ENCODE data around the gene EIF2AK3. TPM values are rescaled to one million over a fixed set of nuclear protein-coding genes. Genes with fewer than 3 reads are reported as not detected.

Gene EIF2AK3
- total and polyA plus RNA-seq, 10 of the 15 experiments (the other 5 are each of a cell fraction or from before 2014, with no cell fraction given), result 5.0 to 44.7 (median 22.4) TPM

DNA sequence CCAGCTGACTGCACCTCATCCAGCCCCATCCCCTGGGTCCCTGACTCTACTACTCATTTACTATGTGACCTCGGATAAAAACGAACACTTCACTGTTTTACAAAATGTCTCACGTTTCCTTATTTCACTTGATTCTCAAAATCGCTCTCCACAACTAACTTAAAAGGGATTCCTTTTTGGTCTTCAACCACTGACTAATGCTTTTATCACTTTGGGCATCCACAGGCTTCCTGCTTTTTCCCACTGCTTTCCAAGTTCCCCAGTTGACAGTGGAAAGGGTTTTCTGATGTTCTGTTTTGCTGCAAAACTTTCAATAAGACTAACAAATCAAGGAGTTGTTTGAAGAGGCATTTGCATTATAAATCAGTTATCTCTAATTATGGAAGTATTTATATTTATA is 24.1 kb downstream of the EIF2AK3 start:
- H3K4me2 ChIP-seq (ENCODE audit: control insufficient read depth, insufficient read depth), result peak overlapping the region; percentile 3; the same call in 1 of the 2 replicates
- no peaks in the 10 kb centered on the region for H3K27me3 ChIP-seq (replicated peaks in 1 of 2; ENCODE audit: control insufficient read depth in 2 of 2, insufficient read depth in 2 of 2, low read length in 1 of 2)
- TF ChIP-seq CBFB (IDR thresholded peaks at IDR 0.05; ENCODE audit: low read depth) (no peak), NFYA (IDR thresholded peaks at IDR 0.05; ENCODE audit: borderline replicate concordance, low read depth, low read length) (no peak), POLR2AphosphoS5 (IDR thresholded peaks at IDR 0.05; ENCODE audit: low read length) (0 out of 2 replicates have a peak, but pooled peaks have one; percentile 24)
- BruUV-seq (replicated peaks), result no TSS peak
- H3K79me2 ChIP-seq (ENCODE audit: control insufficient read depth, insufficient read depth, low read length), result peaks cover 75% of the 10 kb centered on the region
- ChIA-PET CTCF (interaction anchor here (0.9 to 1.5 kb wide), 2 partner anchors 10 to 23 kb away, joined by 3 to 5 read pairs; no protein-coding TSS in a partner anchor), POLR2A (interaction anchor here (1.0 to 5.6 kb wide), 2 partner anchors 9 to 24 kb away, joined by 3 to 73 read pairs; partner anchors contain the start of gene EIF2AK3), RAD21 (ENCODE audit: unreplicated experiment) (interaction anchor here (1.0 to 5.6 kb wide), 3 partner anchors 10 to 24 kb away, joined by 5 to 45 read pairs (median 5); partner anchors contain the start of gene EIF2AK3), SMC1A (ENCODE audit: uncharacterized antibody, unreplicated experiment) (interaction anchor here (1.0 to 14.0 kb wide), 4 partner anchors 8 to 66 kb away, joined by 3 to 231 read pairs (median 29); partner anchors contain the start of gene EIF2AK3)
- WGBS (ENCODE audit: insufficient coverage, insufficient replicate concordance, low lambda C conversion rate, missing lambda C conversion rate), result 86% methylated on average over 4 of the region's 4 CpGs
- no peak for DNase-seq (ENCODE audit: low read depth, low spot score)
- no peaks in the 10 kb centered on the region for H4K20me1 ChIP-seq (ENCODE audit: control insufficient read depth, insufficient read depth)
- no peak for ATAC-seq
- H2AFZ ChIP-seq (ENCODE audit: control insufficient read depth, low read depth, low read length), result no peak overlapping the region
- no peak overlapping the region for H3K4me3 ChIP-seq
- no peak for FAIRE-seq
- intact Hi-C loops (cut with micrococcal nuclease; ENCODE audit: unreplicated experiment) (no loop called here), in situ Hi-C loops (cut with MboI) (no loop called here)
- H3K4me1 ChIP-seq (ENCODE audit: control insufficient read depth, insufficient read depth, low read length), result peaks cover 59% of the 10 kb centered on the region
- 0 out of 4 replicates have a peak, but pooled peaks cover 0 to 2% of the 10 kb centered on the region in 2 experiments for H3K36me3 ChIP-seq (ENCODE audit: control insufficient read depth in 2 of 2, insufficient read depth in 2 of 2, low read length in 1 of 2)
- H3K9ac ChIP-seq (ENCODE audit: control insufficient read depth, insufficient read depth, low read length), result no peak overlapping the region
- H3K9me3 ChIP-seq (replicated peaks; ENCODE audit: control insufficient read depth, insufficient read depth, low read length), result no peaks in the 10 kb centered on the region
- H3K27ac ChIP-seq (ENCODE audit: control insufficient read depth, insufficient read depth), result peak overlapping the region; percentile 60; the same call in 1 of the 2 replicates

DNA sequence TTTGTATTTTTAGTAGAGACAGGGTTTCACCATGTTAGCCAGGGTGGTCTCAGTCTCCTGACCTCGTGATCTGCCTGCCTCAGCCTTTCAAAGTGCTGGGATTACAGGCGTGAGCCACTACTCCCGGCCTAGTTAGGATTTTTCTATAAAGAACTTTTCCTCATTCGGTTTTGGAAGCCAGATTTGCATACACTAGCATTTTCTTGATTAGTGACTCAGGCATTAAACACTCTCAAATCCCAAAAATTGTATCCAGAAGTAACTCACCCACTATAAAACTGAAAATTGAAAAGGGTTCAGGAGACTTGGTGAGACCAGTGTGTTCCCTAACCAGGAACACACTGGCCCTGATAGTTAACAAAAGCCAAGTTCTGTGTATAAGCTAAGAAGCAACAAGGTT is 25.2 kb downstream of the EIF2AK3 start:
- no peak for FAIRE-seq
- H3K4me2 ChIP-seq (ENCODE audit: control insufficient read depth, insufficient read depth), result no peak overlapping the region
- ChIA-PET RAD21 (ENCODE audit: unreplicated experiment) (no interaction called here), POLR2A (interaction anchor here (1.0 kb wide), 1 partner anchor 22 kb away, joined by 5 read pairs; no protein-coding TSS in a partner anchor), CTCF (no interaction called here), SMC1A (ENCODE audit: uncharacterized antibody, unreplicated experiment) (interaction anchor here (14.0 kb wide), 1 partner anchor 17 kb away, joined by 231 read pairs; no protein-coding TSS in a partner anchor)
- H2AFZ ChIP-seq (ENCODE audit: control insufficient read depth, low read depth, low read length), result no peak overlapping the region
- intact Hi-C loops (cut with micrococcal nuclease; ENCODE audit: unreplicated experiment) (no loop called here), in situ Hi-C loops (cut with MboI) (no loop called here)
- H3K79me2 ChIP-seq (ENCODE audit: control insufficient read depth, insufficient read depth, low read length), result peaks cover 77% of the 10 kb centered on the region
- BruUV-seq (replicated peaks), result no TSS peak
- H4K20me1 ChIP-seq (ENCODE audit: control insufficient read depth, insufficient read depth), result no peaks in the 10 kb centered on the region
- no peak for DNase-seq (ENCODE audit: low read depth, low spot score)
- H3K4me1 ChIP-seq (ENCODE audit: control insufficient read depth, insufficient read depth, low read length), result peaks cover 49% of the 10 kb centered on the region
- no peak for ATAC-seq
- H3K4me3 ChIP-seq, result no peak overlapping the region
- H3K9ac ChIP-seq (ENCODE audit: control insufficient read depth, insufficient read depth, low read length), result no peak overlapping the region
- H3K36me3 ChIP-seq (ENCODE audit: control insufficient read depth in 2 of 2, insufficient read depth in 2 of 2, low read length in 1 of 2), result 0 out of 4 replicates have a peak, but pooled peaks cover 0 to 2% of the 10 kb centered on the region in 2 experiments
- 84% methylated on average over 4 of the region's 4 CpGs for WGBS (ENCODE audit: insufficient coverage, insufficient replicate concordance, low lambda C conversion rate, missing lambda C conversion rate)
- H3K27me3 ChIP-seq (replicated peaks in 1 of 2; ENCODE audit: control insufficient read depth in 2 of 2, insufficient read depth in 2 of 2, low read length in 1 of 2), result no peaks in the 10 kb centered on the region
- H3K27ac ChIP-seq (ENCODE audit: control insufficient read depth, insufficient read depth), result no peak overlapping the region
- no peaks in the 10 kb centered on the region for H3K9me3 ChIP-seq (replicated peaks; ENCODE audit: control insufficient read depth, insufficient read depth, low read length)
- no peak for TF ChIP-seq ZNF207 (IDR thresholded peaks at IDR 0.05; ENCODE audit: borderline replicate concordance)
- no peak for TF ChIP-seq SREBF1 (IDR thresholded peaks at IDR 0.05; ENCODE audit: low read length)
- TF ChIP-seq EZH2 (IDR thresholded peaks at IDR 0.05; ENCODE audit: borderline replicate concordance, control insufficient read depth, low read depth, low read length), result no peak
- TF ChIP-seq RFX5 (IDR thresholded peaks at IDR 0.05; ENCODE audit: low read depth, low read length), result no peak
- TF ChIP-seq RB1 (IDR thresholded peaks at IDR 0.05; ENCODE audit: borderline replicate concordance), result no peak
- TF ChIP-seq, protein P1, sequence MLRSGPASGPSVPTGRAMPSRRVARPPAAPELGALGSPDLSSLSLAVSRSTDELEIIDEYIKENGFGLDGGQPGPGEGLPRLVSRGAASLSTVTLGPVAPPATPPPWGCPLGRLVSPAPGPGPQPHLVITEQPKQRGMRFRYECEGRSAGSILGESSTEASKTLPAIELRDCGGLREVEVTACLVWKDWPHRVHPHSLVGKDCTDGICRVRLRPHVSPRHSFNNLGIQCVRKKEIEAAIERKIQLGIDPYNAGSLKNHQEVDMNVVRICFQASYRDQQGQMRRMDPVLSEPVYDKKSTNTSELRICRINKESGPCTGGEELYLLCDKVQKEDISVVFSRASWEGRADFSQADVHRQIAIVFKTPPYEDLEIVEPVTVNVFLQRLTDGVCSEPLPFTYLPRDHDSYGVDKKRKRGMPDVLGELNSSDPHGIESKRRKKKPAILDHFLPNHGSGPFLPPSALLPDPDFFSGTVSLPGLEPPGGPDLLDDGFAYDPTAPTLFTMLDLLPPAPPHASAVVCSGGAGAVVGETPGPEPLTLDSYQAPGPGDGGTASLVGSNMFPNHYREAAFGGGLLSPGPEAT (IDR thresholded peaks at IDR 0.05; ENCODE audit: low read depth), result no peak
- TF ChIP-seq, protein P2, sequence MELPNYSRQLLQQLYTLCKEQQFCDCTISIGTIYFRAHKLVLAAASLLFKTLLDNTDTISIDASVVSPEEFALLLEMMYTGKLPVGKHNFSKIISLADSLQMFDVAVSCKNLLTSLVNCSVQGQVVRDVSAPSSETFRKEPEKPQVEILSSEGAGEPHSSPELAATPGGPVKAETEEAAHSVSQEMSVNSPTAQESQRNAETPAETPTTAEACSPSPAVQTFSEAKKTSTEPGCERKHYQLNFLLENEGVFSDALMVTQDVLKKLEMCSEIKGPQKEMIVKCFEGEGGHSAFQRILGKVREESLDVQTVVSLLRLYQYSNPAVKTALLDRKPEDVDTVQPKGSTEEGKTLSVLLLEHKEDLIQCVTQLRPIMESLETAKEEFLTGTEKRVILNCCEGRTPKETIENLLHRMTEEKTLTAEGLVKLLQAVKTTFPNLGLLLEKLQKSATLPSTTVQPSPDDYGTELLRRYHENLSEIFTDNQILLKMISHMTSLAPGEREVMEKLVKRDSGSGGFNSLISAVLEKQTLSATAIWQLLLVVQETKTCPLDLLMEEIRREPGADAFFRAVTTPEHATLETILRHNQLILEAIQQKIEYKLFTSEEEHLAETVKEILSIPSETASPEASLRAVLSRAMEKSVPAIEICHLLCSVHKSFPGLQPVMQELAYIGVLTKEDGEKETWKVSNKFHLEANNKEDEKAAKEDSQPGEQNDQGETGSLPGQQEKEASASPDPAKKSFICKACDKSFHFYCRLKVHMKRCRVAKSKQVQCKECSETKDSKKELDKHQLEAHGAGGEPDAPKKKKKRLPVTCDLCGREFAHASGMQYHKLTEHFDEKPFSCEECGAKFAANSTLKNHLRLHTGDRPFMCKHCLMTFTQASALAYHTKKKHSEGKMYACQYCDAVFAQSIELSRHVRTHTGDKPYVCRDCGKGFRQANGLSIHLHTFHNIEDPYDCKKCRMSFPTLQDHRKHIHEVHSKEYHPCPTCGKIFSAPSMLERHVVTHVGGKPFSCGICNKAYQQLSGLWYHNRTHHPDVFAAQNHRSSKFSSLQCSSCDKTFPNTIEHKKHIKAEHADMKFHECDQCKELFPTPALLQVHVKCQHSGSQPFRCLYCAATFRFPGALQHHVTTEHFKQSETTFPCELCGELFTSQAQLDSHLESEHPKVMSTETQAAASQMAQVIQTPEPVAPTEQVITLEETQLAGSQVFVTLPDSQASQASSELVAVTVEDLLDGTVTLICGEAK (IDR thresholded peaks at IDR 0.05; ENCODE audit: borderline replicate concordance), result no peak
- no peak for TF ChIP-seq ETV6 (conservative IDR thresholded peaks at IDR 0.05 in 1 of 2, IDR thresholded peaks at IDR 0.05 in 1 of 2; ENCODE audit: borderline replicate concordance in 1 of 2, low read depth in 1 of 2)
